Stimulated activated CD8-positive, alpha-beta memory T cell treated with anti-CD3 and anti-CD28 coated beads, Interleukin-2, amount 100 ng/mL, for 48 hours (primary cell): Measurements from ENCODE around the gene CAPN2.
A peak's percentile ranks its signal among the peaks of the same experiment; 100 is the strongest.

Experiments
- DNase-seq, 2 donors: peaks; one replicate each; pipeline ENCODE4 v3.0.0-alpha.2; 2020; ENCODE audit warnings: low read depth in 2 of 2

The CAPN2 gene

DNA sequence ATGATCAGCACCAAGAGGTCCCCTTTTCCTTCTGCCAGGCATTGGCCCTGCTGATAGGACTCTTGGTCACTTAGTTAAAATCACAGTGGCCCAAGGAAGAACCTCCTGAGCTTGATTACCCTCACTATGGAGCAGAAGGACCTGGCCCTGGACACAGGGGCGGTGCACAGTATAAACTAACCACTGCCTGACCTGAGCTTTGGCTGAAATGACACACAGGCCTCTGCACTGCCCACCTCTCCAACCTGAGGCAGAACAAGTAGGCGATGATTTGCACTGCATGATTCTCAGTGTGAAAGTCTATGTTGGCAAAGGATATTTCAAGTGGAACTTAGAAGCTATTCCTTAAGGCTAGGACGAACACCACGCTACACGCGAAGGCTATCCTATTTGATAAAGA, 48.5 kb downstream of the CAPN2 start:
- DNase-seq: no peak

DNA sequence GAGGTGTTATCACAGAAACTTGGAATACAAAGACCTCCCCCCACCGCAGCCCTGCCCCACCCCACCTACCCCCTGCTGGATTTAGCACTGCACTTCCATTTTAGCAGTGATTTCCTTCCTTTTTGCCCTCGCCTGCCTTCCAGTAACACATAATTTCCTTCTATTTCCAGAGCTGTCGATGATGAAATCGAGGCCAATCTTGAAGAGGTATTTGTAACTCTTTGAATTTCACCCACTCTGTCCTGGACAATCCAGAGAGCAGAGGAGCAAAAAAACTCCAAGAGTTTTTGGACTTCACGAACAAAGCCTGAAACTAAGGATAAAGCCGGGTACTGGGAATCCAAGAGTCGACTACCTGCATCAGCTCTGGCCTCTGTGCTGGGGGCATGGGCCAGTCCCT, 49.1 kb downstream of the CAPN2 start:
- no peak for DNase-seq

DNA sequence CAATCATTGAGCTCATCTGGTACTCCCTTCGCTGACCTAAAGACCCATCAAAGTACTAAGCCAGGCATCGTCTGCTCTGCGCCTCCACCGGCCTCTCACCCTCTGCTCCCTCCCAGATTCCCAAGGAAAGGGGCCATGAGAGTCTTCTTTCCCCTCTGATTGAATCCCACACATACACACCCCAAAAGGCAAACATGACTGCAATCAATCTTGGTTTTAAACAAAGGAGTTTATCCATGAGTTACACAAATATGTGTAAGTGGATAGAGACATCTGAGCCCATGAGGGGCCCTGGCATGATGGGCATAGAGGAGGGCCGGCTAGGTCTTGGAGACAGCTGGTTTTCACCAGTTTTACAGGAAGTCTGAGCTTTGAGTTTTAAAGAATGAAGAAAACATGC, 50.9 kb downstream of the CAPN2 start:
- DNase-seq: no peak

DNA sequence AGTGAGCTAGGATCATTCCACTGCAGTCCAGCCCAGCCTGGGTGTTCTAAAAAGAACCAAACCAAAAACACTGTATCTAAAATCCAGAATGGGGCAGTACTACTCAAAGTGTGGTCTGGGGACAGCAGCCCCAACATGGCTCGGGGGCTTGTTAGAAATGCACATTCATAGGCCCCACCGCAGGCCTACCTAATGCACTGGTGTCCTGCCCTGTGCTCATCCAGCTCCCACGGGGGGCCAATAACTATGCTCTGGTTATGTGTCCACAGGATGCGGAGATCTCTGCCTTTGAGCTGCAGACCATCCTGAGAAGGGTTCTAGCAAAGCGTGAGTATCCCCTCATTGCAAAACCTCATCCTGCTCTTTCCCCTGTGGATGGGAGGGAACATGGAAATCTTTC, 51.5 kb downstream of the CAPN2 start:
- DNase-seq: no peak

DNA sequence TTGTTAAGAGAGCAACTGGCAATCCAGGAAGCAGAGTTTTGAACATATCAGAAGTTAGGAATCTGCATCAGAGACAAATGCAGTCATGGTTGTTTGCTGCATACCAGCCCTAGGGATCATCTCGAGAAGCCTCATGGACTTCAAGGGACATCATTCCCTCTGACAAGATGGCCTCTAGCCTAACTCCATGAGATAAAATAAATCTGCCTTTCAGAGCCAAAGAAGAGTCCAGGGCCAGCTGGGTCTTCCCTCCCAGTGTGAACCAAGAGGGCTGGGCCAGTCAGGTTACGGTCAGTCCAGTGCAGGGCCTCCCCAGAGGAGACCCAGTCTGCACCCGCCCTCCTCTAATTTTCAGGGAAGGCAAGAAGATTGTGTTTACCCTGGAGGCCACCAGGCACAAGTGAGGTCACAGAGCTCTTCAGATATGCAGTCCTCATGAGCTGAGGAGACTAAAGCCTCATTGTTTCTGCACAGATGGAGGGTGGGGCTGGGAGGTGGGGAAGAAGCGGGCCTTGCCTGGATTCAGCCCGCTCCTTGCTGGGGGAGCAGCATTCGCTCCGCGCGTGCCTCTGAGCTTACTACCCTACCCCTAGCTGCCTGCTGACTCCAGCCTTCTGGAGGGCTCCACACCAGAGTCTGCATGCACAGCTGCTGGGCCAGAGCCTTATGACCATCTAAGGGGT, 52.8 kb downstream of the CAPN2 start:
- DNase-seq: no peak

DNA sequence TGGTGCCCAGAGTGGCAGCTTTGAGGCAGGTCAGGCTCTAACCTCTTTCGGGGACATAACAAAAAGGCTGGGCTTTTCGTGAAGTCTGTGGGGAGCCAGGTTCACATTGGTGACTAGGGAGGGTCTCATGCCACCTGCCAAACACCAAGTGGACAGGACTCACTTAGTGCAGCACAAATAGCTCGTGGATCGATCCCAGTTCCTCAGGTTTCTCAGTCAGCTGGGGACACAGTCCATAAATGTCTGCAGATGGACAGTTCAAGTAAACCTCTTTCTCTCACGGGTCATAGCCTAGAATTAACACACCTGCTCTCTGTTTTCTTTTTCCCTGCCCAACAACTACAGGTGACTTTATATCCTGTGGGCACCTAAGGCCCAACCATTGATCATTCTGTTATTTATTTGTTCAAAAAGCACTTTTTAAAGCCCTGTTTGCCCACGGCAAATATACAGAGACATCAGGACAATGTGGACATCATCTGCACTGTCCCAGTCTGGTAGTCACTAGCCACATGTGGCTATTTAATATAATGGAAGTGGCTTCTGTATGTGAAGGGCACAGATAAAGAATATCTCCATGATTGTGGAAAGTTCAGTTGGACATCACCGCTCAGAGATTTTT, 53.5 kb downstream of the CAPN2 start:
- no peak for DNase-seq

DNA sequence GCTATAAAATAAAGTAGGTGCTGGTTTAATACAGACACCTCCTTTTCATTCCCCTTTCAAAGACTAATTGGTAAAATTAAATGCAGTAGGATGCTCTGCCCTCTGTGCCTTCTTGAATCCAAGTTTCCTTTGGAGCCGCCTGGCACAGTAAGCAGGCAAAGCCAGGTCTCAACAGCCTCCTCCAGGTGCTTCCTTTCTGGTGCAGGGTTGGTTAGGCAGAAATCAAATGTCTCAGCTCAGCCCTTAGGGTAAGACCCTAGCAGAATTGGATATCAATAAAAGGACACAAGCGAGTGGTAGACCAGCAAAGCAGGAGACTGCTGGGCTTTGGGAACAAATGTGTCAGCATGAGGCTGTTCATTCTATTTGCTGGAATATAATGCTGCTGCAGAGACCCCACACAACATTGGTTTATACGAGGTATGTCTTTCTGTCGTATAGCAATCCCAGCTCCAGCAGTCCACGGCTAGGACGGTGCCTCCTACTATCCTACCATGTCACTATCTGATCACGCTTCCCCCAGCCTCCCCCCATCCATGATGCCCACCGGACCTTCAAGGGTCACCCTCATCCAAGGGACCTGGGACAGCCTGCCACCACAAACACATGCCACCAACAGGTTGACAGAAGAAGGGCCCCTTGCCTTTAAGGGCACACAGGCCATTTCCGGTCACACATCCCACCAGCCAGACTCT, 58.4 kb downstream of the CAPN2 start:
- DNase-seq: no peak

DNA sequence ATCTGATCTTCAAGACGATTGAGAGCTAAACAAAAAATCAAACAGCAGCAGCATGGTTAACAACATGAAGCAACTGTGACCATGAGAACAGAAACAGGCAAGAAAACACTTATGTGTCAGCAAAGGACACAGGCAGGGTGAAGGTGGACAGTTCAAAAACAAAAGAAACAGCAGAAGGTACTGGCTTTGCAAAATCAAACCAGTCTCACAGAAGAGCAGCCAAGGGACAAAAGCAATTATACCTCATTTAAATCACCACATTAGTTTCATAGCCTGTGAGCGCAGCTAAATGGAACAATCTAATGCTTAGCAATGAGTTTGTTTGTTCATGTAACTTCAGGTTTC, 59.1 kb downstream of the CAPN2 start:
- DNase-seq: no peak

DNA sequence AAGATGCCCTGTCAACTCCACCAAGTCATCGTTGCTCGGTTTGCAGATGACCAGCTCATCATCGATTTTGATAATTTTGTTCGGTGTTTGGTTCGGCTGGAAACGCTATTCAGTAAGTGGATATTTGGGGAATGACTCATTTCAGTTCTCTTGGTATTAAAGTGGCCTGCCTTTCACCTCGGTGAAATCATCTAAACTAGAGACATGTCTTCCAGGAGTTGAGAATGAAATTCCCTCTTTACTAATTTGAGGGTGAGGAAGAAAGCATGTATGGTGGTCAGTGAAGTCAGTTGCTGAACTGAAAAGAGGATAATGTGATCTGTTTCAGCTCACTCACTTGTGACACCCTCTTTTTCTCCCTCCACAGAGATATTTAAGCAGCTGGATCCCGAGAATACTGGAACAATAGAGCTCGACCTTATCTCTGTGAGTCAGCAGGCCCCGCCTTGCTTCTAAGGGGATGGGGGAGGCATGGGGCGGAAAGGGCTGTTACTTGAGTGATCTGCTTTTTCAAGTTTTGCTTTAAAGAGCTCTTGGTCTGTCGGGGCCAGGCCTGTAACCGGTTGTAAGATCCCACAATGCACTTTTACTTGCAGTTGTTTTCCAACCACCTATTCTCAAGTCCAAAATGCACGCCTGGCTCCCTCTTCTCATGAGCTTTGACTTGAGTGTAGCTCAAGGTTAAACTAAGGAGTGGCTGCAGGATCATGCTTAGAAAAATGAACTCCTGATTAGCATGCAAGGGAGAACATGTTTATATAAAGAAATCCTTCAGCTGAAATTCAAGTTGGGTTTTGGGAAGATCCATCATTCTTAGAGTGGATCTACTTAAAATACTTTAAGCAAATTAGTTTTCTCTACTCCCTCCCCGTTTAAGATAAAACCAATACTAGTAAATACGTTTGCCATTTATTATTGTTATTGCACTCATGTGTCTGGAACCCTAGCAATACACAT, 59.8 kb downstream of the CAPN2 start:
- no peak for DNase-seq

DNA sequence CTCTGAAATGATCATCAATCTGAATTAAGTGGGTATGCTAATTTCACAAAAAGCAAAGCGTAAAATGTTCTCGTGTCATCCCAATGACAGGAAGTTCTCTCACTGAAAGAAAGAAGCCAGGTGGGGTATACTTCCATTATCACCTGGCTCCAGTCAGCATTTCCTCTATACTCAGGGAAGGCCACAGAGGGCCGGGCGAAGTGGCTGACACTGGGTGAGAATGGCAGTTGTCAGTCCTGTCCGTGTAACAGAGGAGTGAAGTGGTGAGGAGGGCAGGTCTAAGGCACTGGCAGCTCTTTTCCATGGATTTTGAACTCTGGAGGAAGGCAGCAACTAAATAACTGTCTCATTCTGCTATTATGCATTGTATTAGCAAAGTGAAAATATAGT, 60.4 kb downstream of the CAPN2 start:
- no peak for DNase-seq

DNA sequence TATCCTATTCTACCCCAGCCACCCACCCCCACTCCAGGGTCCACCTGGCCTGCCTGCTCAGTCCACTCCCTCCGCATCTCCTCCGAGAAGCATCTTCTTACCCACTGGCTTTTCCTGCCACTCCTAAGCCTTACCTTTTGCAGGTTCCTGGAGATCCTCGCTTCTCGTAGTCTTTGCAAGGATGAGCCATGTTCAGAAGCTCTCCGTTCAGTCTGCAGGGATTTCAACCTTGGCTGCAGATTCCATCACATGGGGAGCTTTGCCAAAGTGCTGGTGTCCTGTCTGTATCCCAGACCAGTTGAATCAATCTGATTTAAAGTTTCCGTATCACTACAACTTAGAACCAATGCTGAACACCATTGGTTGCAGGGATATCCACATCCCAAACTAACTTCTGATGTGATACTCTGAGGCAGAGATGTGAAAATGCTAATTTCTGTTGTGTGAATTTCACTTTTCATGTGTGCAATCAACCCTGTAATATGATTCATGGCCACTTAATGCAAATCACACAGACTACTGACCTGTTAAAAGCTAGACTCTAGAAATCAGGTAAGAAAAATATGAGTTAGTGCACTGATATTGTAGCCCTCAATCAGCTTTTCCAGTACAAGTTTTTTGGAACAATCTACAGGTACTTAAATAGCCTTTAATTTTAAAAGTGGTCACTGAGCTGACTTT, 61.9 kb downstream of the CAPN2 start:
- no peak for DNase-seq

DNA sequence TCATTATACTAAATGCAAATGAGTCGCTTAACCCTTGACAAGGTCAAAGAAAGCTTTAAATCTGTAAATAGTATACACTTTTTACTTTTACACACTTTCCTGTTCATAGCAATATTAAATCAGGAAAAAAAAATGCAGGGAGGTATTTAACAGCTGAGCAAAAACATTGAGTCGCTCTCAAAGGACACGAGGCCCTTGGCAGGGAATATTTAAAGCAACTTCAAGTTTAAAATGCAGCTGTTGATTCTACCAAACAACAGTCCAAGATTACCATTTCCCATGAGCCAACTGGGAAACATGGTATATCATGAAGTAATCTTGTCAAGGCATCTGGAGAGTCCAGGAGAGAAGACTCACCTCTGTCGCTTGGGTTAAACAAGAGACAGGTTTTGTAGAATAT, 62.7 kb downstream of the CAPN2 start:
- DNase-seq: no peak

DNA sequence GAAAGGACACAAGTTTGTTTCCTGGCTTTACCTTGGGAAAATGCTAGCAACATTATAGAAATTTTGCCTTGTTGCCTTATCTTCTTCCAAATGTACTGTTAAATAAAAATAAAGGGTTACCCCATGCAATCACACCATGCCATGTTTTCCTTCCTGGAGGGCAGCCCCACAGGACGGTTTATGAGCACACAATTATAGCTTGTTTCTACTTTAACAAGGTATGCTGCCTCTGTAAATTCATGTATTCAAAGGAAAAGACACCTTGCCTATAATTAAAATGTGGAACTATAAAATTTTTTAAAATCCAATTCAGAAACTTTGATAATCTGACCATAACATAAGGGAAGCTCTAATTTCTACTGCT, 63.4 kb downstream of the CAPN2 start:
- no peak for DNase-seq

DNA sequence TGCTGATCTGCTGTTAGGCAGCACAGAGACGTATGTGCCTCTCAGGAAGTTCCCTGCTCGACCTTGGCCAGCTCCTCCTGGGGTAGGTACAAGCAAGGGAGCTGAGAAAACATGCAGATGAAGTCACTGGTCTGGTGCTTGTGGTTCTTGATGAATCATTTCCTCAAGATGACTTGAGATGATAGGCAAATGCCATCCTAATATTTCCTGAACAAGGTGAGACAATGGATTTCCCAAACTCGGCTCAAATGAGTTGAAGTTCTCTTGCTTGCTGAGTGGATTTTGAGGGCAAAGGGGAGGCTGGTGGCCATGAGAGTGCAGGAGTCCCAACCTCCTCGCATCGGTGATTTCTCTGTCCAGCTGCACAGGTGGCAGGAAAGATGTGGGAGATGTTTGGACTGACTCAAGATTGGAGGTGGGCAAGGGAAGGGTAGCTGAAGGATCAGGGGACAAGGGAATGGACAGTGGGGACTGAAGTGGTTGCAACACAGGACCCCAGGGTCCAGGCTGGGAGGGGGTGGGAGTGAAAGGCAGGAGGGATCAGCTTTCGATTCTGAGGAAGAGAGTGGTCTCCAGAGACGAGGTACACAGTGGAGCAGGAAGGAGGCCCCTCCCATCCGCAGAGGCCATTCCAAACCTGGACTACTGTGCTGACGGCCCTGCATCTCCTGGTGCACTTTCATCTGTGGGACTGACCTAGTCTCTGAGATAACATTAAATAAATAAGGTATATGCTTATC, 63.9 kb downstream of the CAPN2 start:
- peak; percentile 22 to 28 for DNase-seq

DNA sequence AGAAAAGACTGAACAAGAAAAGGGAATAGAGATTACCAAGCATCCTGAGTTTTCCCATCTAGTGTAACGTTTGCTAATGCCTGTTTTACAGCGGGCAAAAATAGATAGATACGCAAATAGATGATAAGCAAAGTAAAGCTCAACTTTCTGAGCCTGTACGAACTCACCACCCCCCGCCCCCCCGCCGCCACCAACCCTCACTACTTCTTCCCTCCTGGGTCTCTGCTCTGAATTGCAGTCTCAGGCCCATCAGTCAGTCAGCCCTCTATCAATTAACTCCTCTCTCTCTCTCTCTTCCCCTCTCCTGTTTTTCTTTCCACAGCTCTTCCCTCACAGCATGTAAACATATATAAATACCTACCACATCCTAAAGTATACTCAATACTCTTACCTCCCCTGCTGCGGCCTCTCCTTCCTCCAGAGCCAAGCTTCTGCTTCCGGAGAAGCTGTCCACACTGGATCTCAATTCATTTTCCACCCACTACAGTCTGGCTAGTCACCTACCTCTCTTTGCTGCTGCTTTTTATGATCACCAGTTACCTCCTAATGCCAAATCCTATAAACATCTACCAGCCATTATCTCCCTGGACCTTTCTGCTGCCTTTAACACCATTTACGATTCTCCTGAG, 64.6 kb downstream of the CAPN2 start:
- DNase-seq: no peak

DNA sequence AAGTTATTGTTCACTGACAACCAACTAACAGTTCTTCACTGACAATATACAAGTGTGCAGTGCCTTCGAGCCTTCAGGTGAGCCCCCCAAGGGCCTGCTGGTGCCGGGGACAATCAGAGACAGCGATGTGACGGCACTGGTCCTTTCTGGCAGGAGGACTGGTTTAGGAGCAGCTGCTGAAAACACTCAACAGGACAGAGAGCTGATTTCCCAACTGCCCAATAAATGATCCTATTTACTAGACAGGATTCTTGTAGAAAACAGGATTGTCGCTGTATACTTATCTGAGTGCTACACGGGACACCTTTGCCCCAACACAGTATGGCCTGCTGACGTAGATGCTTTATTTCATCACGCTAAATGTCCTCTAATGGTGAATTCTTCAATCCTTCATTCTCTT, 68.0 kb downstream of the CAPN2 start:
- no peak for DNase-seq

DNA sequence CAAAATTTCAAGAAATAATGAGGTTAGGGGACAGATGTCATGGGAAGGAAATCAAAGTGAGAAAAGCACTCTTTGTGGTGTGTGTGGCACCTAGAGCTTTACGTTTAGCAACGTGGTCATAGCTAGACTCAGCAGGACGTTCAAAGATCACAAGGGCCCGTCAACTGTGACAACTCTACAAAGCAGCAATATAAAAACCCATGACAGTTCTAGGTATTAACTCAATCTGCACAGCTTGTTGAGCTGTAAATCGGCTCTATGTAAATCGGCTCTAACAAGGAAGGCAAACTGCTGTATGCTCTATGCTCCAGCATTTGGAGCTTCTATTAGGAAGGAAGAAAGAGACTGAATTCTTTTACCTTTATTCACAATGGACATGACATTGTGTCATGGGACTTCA, 68.6 kb downstream of the CAPN2 start:
- no peak for DNase-seq

DNA sequence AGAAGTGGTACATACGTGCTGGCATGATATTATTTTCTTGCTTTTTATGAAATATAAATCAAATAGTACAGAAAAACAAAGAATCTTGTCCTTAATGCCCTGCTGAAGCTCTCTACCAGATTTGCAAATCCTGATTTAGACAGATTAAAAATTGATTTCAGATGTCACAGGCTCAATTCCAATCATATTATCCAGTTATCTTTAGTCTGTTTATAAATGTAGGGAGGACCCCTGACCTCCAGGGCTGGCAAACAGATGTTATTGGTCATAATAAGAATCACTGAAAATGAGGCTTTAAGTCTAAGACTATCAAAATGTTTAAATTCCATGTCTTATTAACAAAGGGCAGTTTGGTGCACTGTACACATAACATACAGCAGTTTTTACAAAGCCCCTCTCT, 71.3 kb downstream of the CAPN2 start:
- DNase-seq: no peak

DNA sequence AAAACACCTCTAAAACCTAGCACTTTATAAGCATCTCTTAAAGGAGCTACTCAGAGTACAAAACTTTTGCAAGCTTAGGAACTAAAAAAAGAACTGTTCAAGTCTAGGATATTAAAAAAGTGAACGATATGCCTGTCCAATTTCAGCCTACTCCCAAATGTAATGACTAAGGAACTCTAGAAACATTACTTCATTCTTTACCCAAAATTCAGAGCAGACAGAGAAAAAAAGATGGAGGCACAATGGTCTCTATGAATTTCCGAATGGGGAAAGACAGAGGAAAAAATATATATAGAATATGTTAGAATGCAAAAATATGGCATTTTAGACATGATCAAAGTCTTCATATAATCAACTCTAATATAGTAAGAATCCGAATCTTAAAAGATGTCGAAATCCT, 72.2 kb downstream of the CAPN2 start:
- no peak for DNase-seq

DNA sequence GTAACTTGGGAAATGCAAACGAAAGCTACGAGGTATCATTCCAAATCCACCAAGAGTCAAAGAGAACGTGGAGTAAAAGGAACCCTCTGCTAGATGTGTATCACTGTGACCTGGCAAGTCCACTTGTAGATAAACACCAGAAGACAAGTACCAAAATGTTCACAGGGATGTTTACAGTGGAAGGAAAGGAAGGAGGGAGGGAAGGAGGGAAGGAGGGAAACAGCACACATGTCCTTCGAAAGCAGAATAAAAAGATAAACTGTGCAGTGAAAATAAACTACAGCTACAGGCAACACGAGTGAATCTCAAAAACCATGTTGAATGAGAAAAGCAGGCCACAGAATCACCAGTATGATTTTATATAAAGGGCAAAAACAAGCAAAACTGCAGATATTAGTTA, 73.5 kb downstream of the CAPN2 start:
- no peak for DNase-seq
